GM11168 (cell line): ENCODE measurements around the gene NMNAT2.

Experiments
- in situ Hi-C: fragments of 300-500 bp; cut with MboI; formaldehyde crosslinking; loops from one replicate; pipeline ENCODE4 v1.12.0; 2022; ENCODE audit warnings: low sequenced_read_pairs; ENCODE audit not compliant: unreplicated experiment

NMNAT2 gene

GRCh38 chr1:183368213-183369108, 49.7 kb downstream of the NMNAT2 start:
- in situ Hi-C loops = no loop called here

DNA sequence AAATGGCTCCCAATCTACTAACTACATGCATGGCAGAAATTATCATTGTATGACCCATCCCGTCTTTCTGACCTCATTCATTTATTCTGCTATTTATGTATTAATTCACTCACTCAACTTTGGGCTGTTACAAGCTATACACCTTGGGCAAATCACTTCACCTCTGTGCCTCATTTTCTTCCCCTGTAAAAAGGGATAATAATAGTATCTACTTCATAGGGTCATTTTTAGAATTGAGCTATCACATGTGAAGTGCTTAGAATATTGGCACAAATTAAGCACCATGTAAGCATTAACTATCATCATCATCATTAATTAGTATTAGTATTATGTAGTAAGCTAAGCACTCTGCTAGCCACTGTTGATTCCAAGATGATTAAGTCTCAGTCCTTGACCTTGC, 52.1 kb downstream of the NMNAT2 start:
- in situ Hi-C loops = no loop called here

DNA sequence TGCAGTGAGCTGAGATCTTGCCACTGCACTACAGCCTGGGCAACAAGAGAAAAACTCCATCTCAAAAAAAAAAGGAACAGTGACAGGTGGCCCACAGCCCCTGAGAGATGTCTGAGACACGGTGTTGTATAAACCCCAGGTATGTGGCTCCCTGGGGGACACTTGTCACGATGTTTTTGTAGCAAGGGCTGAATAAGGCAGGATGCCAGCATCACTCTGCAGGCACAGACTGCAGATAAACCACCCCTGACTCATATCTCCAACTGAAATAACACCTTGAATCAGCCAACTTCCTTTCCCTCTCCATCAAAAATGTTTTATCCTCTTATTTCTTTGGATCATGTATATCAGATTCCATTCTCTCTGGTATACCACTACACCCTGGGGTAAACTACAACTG, 52.5 kb downstream of the NMNAT2 start:
- in situ Hi-C loops = no loop called here

- in situ Hi-C loops = no loop called here
These were observed 53.1 kb downstream of the NMNAT2 start for GRCh38 chr1:183365093-183365492.

- in situ Hi-C loops = no loop called here
These were observed 54.2 kb downstream of the NMNAT2 start for GRCh38 chr1:183363972-183364371.

- in situ Hi-C loops = no loop called here
These were observed 57.1 kb downstream of the NMNAT2 start for GRCh38 chr1:183361081-183361480.

DNA sequence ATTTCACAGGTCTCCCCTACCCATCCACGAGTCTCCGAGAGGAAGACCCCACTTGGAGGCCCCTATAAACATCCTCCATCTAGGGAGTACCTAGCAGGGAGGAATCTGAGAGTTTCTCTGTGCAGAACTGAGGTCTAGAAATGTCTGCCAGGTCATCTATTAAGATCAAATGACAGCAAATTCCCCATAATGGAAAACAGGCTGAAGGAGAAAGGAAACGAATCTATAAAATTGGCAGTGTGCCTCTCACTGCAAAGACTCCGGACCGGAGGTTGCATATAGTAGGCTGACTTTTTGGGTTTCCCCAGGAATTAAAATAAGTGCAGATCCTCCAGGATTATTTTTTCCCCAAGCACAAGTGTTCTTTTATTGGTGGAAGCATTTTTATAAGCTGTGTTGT, 57.7 kb downstream of the NMNAT2 start:
- in situ Hi-C loops = no loop called here

DNA sequence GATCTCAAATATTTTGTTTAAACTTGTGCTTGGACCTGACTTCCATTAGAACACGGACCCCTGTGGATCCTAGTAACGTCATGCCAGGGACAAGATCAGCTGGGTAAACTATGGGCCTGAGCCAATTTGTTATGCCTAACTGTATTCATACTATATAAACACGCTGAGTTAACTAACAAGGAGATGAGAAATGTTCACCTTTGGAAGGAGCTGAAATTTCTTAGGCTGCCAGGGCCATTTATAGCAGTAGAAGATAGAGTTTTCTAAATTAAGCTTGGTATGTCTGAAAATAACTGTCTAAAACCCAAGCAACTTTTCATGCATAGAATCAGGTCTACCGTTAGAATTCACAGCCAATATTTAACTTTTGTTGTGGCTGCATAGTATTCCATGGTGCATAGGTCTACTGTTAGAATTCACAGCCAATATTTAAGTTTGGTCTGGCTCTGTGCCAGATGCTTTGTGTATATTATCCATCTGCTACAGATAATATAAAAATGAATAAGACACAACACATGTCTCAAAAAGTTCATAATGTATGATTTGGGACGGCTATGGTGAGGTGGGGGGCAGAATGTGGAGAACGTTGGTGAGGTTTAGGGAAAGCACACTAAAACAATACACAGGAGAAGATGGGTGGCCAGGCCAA, 61.5 kb downstream of the NMNAT2 start:
- in situ Hi-C loops = no loop called here

- in situ Hi-C loops = no loop called here
These were observed 62.4 kb downstream of the NMNAT2 start for GRCh38 chr1:183355797-183356196.

GRCh38 chr1:183355181-183355580, 63.0 kb downstream of the NMNAT2 start:
- in situ Hi-C loops = no loop called here

DNA sequence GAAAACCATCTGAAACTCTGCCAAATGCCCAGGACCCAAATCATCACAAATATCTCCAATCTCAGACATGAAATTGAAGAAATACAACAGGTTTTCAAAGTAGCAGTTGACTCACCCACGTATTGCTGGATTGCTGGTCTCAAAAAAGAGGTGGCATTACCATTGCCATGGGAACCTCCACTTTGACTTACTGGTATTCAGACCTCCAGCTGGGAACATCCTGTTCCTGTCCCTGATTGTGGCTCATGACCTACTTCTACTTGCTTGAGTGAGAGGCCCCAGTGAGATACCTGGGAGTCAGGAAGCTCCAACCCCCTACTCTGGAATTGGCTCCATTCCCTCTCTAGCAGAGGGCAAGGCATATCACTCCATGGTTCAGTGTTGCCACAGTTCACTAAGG, 64.6 kb downstream of the NMNAT2 start:
- in situ Hi-C loops = no loop called here

DNA sequence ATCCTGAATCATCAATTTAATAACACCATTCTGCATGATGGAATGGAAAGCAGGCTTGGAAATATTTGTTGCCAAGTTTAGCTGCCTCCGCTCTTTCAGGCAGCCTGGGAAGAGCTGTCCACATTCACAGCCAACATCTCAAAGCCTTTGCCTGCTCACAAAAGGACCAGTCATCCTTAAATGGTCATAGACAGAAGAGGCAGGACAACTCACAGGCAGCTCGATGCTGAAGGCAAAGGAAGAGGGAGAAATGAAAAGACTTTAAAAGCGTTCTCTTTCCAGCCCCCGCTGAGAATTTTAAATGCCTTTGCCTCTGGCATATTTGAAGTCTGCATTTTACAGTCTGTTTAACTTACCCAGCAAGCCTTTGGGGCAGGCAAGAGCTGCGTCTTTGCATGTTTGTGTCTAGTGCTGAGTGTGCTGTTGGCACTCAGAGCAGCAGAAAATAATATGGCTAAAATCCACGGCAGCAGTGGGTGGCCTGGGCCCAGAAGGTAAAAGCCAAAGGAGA, 68.9 kb downstream of the NMNAT2 start:
- in situ Hi-C loops = no loop called here

- in situ Hi-C loops = no loop called here
These were observed 71.9 kb downstream of the NMNAT2 start for GRCh38 chr1:183346276-183346732.

GRCh38 chr1:183339556-183340167, 78.5 kb downstream of the NMNAT2 start:
- in situ Hi-C loops = no loop called here

DNA sequence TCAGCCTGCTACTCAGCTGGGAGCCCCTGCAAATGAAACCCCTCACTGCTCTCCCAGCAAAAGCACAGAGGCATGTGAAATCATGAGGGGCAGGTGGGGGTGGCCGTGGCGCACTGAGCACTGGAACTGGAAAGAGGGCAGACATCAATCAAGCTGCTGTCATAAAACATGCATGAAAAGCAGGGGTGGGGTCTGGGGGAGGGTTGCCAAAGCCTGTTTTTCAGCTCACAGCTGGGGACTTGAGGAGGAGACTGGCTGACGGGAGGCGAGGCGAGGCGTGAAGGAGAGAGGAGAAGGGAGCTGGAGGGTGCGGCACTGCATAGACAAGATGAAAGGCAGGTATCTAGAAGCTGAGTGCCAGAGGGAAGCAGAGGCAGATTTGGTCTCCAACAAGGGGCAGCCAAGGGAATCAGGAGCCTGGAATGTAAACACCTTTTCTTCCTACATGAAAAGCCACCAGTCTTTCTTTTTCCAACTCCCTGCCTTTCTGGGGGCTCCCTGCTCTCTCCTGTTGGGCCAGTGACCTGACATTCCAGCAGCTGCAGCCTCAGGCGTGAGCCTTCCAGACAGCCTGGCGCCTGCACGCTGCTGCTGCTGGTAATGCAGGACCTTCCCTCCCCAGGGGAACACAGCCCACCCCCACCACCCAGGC, 87.0 kb downstream of the NMNAT2 start:
- in situ Hi-C loops = no loop called here

DNA sequence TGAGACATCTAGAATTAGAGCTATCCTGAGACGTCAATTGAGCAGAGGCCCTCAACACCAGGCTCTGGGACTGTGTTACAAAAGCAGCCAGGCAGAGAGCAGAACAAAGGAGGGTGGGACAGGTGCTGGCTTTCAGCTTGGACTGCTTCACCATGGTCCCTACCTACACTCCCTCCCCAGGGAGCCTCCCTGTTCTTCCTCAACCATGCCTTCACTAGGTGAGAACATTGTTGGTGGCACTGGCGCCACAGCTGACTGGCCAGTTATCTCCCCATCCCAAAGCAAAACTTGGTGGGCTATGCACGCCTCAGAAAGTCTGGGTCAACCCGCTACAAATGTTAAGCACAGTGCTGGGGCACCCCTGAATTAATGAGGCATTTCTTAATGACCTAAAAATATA, 87.8 kb downstream of the NMNAT2 start:
- in situ Hi-C loops = no loop called here

GRCh38 chr1:183328371-183328770, 89.8 kb downstream of the NMNAT2 start:
- in situ Hi-C loops = no loop called here

DNA sequence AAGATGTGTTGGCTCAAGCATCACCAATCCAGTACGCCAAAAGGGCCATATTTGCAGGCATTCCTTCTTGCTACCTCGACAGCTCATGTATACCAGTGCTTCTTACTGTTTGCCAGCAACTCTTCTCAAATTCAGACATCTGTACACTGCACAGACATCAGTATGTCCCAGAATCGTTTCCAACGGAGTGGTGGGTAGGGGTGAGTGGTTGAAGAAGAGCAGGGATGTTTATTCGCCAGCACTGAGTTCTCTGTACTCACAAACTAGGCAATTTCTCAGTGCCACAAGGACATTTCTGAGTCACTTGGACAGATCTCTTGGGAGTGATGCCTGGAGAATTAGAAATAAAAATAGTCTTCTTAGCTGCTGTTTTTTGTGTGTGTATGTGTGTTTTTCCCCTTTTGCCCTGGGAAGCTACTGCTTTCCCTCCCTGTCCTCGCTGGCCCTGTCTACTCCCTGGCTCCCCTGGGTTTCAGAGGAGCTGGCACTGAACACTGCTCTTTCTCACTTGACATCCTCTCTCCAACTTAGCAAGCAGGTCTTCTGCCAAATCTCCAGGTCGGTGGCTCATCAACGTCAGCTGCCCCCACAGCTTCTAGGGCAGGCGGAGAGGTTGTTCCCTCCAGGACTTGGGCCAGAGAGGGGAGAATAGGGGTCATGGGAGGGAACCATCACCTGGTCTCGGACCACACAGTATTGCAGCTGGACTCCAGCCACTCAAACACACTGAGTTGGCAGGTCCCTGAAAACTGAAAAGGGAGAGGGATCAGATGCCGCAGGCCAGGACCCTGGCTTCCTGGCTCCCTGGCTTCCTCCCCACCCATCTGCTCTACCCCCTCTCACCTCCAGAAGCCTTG, 90.5 kb downstream of the NMNAT2 start:
- in situ Hi-C loops = no loop called here

- in situ Hi-C loops = no loop called here
These were observed 94.1 kb downstream of the NMNAT2 start for GRCh38 chr1:183323849-183324683.
